Epithelial cell of prostate (primary cell): ENCODE measurements around the gene ATXN1.
A peak's percentile ranks its signal among the peaks of the same experiment; 100 is the strongest.
"Not testable (repeated sequence)": the region's sequence is repeated elsewhere in the genome, so short reads cannot be mapped to it uniquely, and the experiment has no call there.

Source experiments
- DNase-seq: peaks from one replicate; pipeline ENCODE4 v3.0.0-alpha.2; 2011; ENCODE audit warnings: low read depth, low spot score
- H3K27ac ChIP-seq: fragments of 450-650 bp; 2 replicates; pipeline ENCODE4 v1.5.1; 2017; ENCODE audit warnings: mild to moderate bottlenecking

Gene ATXN1

GRCh38 chr6:16292432-16292831, 468.8 kb downstream of the ATXN1 start:
- H3K27ac ChIP-seq = no peak overlapping the region
- no peak for DNase-seq

DNA sequence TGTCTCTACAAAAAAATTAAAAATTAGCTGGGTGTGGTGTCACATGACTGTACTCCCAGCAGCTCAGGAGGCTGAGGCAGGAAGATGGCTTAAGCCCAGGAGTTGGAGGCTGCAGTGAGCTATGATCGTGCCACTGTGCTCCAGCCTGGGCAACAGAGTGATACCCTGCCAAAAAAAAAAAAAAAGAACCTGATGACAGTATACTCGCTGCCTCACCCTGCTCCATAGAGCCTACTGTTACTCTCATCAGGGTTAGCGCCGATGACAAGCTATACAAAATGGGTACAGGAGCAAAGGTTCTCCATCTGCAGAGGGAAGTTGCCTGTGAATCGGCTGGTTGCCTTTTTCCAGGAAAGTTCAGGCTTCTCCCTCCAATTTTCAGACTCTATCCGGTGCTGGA, 469.5 kb downstream of the ATXN1 start:
- DNase-seq = no peak
- no peak overlapping the region for H3K27ac ChIP-seq

- no peak overlapping the region for H3K27ac ChIP-seq
- DNase-seq = no peak
These were observed 473.1 kb downstream of the ATXN1 start for GRCh38 chr6:16288163-16288562.

GRCh38 chr6:16286151-16286522, 475.1 kb downstream of the ATXN1 start:
- DNase-seq = no peak
- no peak overlapping the region for H3K27ac ChIP-seq

DNA sequence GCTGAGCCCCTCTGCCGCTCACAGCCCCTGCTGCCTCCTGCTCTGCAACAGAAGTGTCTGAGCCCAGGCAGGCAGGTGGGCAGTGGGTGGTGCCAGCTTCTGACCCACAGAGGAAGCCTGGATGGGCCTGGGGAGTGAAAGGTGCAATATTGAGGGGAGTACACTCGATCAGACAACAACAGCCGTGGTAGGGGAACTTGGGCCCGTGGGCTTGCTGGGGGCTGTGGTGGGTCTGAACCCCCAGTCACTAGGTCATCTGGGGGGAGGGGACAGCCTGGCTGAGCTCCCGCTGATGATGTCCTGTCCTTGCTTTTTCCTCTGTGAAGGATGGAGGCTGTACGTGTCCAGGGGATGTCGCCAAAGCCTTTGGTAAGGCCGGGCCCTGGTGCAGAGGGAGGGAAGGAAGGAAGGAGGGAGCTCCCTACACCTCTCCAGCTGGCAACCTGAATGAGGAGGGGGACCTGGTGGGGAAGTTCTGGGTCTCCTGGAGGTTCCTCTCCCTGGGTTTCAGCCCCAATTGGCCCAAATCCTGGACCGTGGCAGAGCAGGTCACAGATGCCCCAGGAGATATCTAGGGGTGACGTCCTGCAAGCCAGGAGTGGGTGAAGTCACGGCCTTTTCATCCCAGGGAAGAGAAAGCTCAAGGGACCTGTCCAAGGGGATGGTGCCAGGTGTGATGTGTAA, 475.7 kb downstream of the ATXN1 start:
- no peak for DNase-seq
- no peak overlapping the region for H3K27ac ChIP-seq

DNA sequence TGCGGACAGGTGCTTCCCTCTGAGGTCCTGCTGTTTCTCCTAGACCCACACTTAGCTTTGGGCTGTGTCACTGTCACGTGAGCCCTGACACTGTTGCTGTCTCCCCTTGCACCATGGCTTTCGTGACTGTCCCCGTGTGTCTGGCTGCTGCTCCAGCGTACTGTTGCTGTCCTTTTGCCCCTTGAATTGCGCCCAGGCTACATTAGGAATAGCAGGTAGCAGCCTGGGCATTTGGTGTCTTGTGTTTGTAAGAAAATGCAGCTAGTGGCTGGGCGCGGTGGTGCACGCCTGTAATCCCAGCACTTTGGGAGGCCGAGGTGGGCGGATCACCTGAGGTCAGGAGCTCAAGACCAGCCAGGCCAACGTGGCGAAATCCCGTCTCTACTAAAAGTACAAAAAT, 476.8 kb downstream of the ATXN1 start:
- no peak for DNase-seq

GRCh38 chr6:16282370-16282769, 478.9 kb downstream of the ATXN1 start:
- DNase-seq = no peak
- H3K27ac ChIP-seq = no peak overlapping the region

More for the DNA sequence above, 476.8 kb downstream of the ATXN1 start:
- no peak overlapping the region for H3K27ac ChIP-seq

DNA sequence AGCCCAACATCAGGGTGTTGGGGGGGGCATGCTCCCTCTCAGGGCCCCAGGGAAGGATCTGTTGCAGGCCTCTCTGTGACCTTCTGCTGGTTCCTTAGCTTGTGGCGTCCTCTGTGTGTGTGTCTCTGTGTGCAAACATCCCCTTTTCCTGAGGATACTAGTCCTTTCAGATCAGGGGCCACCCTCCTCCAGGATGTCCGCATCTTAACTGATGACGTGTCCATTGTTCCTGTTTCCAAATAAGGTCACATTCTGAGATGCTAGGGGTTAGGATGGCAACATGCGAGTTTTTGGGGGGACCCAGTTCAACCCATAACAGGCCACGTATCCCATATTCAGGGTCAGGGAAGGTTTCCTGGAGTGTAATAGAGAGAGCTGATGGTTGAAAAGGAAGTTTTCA, 482.0 kb downstream of the ATXN1 start:
- H3K27ac ChIP-seq = no peak overlapping the region
- DNase-seq = no peak

DNA sequence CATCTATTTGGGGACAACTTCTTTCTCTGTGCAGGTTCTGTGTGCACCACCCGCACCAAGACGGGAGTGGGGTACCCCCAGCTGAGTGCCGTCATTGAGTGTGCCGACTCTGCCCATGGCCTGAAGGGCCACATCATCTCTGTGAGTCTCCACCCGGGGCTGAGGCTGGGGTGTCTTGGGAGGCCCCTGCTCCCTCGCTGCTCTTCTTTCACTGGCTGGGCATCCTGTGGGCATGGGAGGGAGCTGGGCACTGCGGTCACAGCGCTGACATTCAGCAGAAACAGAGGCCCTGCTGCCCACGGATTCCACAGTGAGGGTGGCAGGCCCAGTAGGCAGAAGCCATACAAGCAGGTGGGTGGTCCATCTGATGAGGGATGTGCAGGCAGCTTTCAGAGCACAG, 482.5 kb downstream of the ATXN1 start:
- no peak overlapping the region for H3K27ac ChIP-seq
- DNase-seq = no peak

DNA sequence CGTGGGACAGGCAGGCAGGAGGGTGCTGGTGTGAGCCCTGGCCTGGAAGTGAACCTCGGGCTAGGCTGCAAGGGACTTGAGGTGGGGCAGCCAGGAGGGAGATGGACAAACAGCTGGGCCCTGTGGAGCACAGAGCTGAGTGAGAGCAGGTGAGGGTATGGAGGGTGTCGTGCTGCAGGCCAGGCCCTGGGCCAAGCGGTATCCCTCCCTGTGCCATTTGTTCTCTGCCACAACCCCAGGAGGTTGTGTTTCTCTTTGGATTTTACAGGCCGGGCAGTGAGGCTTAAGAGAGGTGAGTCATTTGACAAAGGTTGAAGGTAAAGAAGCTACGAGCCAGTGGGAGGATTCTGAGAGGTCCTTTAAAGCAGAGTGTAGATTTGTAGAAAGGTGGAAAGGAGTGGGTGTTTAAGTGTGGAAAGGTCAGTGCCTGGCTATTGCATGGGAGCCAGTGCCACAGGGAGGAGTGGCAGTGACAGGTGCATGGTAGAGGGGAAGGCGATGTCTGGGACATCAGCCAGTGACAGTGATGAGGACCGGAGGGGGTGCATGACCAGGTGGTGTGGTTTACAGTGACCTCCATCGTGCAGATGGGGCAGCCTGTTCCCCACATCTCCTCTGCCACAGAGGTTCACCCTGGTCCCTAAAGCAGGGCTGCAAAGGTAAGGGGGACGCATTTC, 483.1 kb downstream of the ATXN1 start:
- DNase-seq = no peak
- peak overlapping the region; percentile 7 for H3K27ac ChIP-seq

DNA sequence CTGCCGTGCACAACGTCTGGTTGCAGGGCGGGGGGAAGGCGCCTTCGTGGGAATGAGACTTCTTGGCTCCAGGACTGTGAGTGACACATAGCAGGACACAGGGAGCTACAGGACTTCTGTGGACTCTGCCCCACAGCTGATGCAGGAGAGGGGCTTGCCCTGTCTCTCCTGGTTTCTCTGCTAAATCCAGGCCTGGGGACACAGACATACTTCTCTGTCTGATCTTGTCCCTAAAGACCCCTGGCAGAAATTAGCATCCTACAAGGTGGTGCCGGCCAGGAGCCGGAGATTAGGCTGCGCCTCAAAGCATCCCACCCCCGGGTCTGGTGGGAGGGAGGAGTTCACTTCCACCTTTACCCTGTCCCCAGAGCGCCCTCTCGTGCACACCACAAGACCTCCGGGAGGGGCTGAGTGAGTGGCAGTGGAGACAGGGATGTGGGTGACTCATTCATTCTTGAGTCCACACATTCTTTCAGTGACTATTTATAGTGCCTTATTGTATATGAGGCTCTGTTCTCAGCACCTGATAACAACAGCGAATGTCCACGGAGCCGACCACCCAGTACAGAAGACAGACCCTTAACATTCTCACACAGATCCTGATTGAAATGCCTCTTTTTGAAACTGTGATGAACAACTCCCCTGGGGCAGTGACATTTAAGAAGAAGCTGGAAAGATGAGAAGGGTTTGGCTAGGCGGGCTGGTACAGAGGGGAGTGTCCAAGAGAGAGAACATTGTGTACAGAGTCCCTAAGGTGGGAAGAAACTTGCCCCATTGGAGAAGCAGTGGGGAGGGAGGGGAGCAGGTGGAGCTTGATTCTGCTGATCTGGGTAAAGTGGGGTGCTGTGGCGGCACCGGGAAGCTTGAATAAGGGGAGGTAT, 483.9 kb downstream of the ATXN1 start:
- DNase-seq = peak; percentile 57
- peak overlapping the region; percentile 7 for H3K27ac ChIP-seq

DNA sequence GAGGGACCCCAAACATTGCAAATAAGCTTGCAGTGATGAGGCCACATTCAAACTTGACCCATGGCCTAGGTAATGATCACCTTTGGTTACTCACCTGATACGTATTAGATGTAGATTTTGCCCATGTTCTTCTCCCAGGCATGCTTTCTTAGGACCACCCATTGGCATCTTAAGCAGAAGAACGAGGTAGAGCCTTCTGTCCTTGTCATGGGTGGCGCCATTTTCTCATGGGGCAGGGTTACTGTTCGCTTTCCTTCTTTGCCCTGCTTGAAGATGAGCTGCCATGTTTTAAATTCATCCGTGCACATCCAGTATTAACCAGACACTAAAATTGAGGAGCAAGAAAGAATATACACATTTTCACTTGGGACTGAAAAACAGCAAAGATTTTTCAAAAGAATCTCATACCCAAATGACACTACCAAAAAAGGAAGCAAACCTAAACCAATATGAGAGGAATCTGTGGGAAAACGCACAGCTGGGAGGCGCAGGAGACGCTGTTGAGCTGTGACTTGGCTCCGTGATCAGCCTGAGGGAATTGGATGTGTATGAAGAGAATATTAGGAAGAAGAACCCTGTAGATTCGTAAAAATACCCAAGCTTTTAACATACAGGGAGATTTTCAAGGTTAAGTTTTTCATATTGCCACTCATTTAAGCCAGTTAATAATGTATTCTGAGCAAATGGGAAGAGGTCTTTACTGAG, 486.2 kb downstream of the ATXN1 start:
- no peak for DNase-seq
- H3K27ac ChIP-seq = no peak overlapping the region

- DNase-seq = no peak
- H3K27ac ChIP-seq = no peak overlapping the region
These were observed 486.8 kb downstream of the ATXN1 start for GRCh38 chr6:16274483-16274882.

DNA sequence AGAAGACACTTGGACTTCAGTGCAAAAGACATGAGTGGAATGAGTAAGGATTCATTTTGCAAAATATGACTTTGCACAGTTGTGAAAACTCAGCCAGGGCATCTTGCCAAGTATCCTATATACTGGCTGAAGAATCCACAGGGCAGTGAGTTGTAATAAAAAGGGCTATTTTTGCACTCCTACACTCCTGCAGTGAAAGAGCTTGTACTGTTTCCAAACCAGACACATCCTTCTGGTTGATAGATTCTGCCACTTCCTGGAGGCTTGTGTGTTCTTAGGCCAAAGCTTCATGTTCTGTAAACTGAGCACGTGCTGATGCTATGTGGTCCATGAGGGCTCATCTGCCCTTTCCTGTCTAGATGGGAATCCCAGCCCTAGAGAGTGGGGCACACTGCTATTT, 488.0 kb downstream of the ATXN1 start:
- H3K27ac ChIP-seq = no peak overlapping the region
- no peak for DNase-seq

- no peak for DNase-seq
- H3K27ac ChIP-seq = no peak overlapping the region
These were observed 489.1 kb downstream of the ATXN1 start for GRCh38 chr6:16272201-16272600.

DNA sequence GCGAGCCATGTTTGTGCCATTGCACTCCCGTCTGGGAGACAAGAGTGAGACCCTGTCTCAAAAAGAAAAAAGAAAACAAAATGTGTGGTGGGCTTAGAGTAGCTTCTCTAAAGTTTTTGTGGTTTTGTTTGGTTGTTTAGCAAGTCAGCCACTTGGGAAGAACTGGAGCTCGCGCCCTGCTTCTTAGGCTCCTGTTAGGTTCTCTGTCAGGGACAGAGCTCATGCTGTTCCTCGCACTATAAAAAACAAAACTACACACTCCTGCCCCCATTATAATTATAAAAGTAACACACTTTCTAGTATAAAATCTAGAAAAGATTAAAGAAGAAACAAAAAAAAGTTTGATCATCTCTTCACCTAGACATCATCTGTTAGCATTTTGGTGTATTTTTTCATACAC, 489.8 kb downstream of the ATXN1 start:
- DNase-seq = no peak
- no peak overlapping the region for H3K27ac ChIP-seq

GRCh38 chr6:16270178-16270794, 491.0 kb downstream of the ATXN1 start:
- no peak overlapping the region for H3K27ac ChIP-seq
- no peak for DNase-seq

- not testable (repeated sequence) for DNase-seq, H3K27ac ChIP-seq
These were observed 491.7 kb downstream of the ATXN1 start for GRCh38 chr6:16269442-16270070.

GRCh38 chr6:16267428-16268263, 493.6 kb downstream of the ATXN1 start:
- no peak overlapping the region for H3K27ac ChIP-seq
- no peak for DNase-seq
